AG09319 (cell line): ENCODE results near the gene CCDC6.

ENCODE experiments used
- DNase-seq: peaks from one replicate; pipeline ENCODE4 v3.0.0-alpha.2; 2010; ENCODE audit warnings: low read depth; ENCODE audit errors: extremely low read depth
- TF ChIP-seq, protein P1 (sequence below): IDR thresholded peaks from 2 replicates; pipeline ENCODE4 v1.5.1; 2011; ENCODE audit warnings: low read depth, mild to moderate bottlenecking, inconsistent platforms, low read length, moderate library complexity

Gene CCDC6

DNA sequence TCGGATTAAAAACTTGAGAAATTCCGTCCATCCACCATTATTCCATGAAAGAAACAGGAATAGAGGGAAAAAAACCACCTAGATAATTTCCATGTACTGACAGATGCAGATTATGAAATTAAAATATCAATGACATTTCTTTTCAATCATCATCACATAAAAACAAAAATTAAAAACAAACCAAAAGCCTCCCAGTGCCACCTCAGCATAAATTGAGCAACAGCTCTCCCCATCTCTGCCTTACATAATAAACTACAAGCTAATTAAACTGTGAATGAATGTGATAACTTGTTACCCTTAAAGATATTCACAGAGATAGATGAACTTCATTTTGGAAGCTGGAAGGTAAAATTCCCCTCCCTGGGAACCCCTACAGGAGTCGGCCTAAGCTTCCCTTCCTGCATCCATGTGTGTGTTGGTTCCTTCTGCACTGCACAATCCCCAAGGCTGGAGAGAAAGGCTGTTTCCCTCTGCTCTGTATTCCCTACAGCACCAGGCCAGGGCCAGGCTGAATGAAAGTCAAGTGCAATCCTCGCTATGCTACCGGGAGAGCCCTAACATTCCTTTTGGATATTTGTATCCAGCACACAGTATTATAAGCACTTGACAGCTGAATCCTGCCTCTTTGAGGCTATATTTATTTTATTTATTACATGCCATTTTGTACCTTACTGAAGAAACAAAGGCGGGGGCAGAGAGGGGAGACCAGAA is 8.1 kb downstream of the CCDC6 start:
- no peak for DNase-seq
- TF ChIP-seq, protein P1, sequence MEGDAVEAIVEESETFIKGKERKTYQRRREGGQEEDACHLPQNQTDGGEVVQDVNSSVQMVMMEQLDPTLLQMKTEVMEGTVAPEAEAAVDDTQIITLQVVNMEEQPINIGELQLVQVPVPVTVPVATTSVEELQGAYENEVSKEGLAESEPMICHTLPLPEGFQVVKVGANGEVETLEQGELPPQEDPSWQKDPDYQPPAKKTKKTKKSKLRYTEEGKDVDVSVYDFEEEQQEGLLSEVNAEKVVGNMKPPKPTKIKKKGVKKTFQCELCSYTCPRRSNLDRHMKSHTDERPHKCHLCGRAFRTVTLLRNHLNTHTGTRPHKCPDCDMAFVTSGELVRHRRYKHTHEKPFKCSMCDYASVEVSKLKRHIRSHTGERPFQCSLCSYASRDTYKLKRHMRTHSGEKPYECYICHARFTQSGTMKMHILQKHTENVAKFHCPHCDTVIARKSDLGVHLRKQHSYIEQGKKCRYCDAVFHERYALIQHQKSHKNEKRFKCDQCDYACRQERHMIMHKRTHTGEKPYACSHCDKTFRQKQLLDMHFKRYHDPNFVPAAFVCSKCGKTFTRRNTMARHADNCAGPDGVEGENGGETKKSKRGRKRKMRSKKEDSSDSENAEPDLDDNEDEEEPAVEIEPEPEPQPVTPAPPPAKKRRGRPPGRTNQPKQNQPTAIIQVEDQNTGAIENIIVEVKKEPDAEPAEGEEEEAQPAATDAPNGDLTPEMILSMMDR: no peak

DNA sequence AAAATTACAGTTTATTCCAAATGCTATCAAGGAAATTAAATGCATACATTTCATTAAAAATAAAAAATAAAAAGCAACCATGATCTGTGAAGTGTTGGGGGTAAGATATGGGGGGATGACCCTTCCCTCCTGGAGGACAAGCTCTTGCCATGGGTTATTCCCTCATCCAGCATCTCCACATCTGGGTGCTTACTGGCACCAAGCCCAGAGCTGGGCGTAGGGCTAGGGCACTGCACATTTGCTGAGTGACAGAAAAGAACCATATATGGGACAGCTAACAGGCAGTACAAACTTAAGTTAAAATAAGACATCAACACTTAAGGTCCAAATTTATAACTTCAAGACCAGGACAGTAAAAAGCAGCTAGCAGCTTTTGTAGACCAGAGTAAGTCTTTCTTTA is 10.2 kb downstream of the CCDC6 start:
- TF ChIP-seq, protein P1: no peak
- DNase-seq: no peak

DNA sequence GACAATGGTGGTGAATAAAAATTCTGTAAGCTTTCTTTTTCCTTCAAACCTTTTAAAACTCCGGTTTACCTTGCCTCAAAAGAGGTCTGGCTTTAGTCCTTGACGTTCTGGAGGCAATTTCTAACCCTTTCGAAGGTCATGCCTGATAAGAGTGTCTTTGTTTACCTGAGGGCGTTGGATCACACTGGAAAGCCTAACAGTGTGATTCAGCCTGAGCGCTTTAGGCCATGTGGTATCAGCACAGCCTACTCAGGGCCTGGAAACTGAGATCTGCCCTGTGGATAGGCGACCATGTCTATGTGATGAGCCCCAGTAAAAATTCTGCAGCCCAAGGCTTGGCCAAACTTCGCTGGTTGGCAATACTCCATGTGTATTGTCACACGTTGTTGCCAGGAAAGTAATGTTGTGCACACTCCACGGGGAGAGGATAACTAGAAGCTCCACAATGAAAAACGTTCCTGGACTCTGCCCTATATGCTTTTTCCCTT is 10.7 kb downstream of the CCDC6 start:
- DNase-seq: no peak
- TF ChIP-seq, protein P1: no peak

DNA sequence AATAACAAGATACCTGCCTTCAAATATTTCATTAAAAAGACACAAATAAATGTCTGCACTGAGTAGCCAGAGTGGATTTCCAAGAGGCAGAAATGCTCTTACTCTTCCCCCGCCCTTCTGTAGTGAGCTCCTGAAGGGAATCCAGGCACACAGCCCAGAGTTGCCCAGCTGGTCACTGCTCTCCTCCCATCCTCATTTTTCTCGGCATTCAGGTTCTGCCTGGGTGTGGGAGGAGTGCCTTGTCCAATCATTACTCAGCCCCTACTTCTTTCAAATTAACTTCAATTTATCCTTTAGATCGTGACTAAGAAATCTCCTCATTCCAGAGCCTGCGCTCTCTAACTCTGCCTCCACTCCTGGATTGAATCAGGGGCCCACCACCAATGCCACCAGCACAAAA is 12.2 kb downstream of the CCDC6 start:
- TF ChIP-seq, protein P1: no peak
- peak; percentile 57 for DNase-seq

DNA sequence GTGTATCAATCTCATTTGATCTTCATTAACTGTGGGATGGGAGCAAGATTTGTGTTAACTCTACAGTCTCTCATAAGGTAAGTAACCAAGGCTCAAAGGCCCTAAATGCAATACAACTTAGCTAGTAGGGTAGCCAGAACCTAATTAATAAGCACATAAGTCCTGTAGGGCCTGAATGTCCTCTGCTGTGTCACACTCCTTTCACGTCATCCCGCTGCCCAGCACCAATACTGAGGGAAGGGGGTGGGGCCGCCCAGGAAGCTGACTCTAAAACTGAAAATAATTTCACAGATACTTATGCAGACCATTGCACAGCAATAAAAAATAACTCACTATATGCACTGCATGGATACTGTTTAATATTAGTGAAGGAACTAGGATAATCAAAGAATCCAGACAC is 13.7 kb downstream of the CCDC6 start:
- DNase-seq: no peak
- TF ChIP-seq, protein P1: no peak

DNA sequence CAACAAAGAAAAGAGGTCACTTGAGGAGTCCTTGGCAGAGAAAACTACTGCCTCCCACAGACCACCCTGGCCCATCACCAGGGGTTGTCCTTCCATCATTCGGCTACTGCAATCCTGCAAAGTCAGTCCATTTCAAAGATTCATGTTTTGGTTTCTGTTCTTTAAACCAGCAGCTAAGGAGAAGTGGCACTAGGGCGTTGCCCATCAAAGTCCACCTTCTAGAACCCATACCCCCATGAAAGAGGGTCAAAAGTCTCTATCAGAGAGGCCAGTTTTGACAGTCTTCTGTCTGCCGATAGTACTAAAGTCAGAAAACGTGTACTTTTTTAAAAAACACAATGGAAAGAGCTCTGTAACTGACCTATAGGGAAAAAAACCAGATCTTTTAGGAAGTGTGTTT is 14.4 kb downstream of the CCDC6 start:
- TF ChIP-seq, protein P1: no peak
- no peak for DNase-seq

DNA sequence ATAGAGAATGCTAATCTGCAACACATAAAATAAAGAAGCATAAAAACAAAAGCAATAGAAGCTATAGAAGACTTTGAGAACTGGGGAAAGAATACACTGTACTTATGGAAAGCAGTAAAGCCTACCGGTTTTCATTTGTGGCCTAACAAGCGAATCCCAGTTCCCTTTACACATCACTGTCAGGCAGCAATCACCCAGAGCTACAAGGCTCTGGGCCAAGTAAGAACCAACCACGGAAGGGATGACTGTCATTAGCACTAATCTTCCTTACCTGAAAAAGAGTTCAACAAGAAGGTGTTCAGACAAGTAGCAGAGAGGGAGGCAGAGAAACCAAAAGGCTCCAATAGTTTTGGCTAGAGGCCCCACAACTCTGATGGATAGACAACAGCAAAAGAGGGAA is 15.0 kb downstream of the CCDC6 start:
- TF ChIP-seq, protein P1: no peak
- no peak for DNase-seq
